IPS-18c (cell line): Measurements from ENCODE around the gene PAX8.

Source experiments
- H3K4me3 ChIP-seq: 2 replicates; pipeline ENCODE4 v1.7.0; 2013; ENCODE audit warnings: low read depth, mild to moderate bottlenecking, low read length, moderate library complexity; ENCODE audit not compliant: insufficient read depth
- H3K9me3 ChIP-seq: one replicate; pipeline ENCODE4 v1.6.1; 2013; ENCODE audit warnings: mild to moderate bottlenecking, low read length, moderate library complexity; ENCODE audit not compliant: control insufficient read depth, insufficient read depth

The PAX8 gene

GRCh38 chr2:113187771-113188170 lies 91.0 kb downstream of the PAX8 start:
- Histone ChIP-seq H3K4me3 (no peak overlapping the region), H3K9me3 (no peaks in the 10 kb centered on the region)

DNA sequence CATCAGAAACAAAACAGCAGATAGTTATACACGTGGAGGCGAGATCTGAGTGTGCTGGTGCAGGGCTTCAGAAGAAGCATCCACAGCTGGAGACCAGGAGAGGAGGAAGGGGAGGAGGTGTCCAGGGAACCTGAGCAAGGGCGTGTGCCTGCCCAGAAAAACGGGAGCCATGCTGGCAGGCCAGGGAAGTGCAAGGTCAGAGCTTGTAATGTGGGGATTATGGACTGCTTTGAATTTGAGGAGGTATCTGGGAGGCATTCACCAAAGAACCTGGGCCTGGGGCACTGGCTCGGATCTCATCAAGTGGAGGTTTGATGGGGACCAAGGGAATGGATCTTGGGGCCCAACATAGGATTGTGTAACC lies 92.3 kb downstream of the PAX8 start:
- no peak overlapping the region for H3K4me3 ChIP-seq
- no peaks in the 10 kb centered on the region for H3K9me3 ChIP-seq

DNA sequence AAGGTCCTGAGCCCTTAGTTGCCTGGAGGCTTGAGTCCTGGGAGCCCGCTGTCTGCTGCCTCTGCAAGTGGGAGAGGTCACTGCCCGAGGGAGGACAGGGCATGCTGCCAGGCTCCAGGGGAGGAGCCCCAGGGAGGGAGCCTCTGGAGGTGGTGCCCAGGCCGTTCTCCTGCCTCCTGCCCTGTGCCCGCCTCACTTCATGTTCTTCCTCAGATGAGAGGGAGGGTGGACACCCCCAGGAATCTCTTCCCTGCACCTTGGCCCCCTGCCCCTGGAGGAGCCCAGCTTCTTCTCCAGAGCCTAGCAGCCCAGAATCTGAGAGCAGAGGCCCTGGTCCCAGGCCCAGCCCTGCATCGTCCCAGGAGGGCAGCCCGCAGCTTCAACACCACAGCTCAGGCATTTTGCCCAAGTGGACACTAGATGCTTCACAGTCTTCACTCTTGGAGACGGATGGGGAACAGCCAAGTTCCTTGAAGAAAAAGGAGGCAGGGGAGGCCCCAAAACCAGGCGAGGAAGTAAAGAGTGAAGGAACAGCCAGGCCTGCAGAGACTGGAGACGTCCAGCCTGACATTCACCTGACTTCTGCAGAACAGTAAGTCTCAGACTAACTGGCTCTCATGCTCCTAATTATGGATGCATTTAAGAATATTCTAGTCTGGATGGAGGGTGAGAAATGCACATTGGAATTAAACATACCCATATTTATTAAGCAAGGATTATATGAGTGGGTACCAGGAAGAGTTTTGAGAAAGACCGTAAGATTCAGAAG lies 92.9 kb downstream of the PAX8 start:
- Histone ChIP-seq H3K4me3 (no peak overlapping the region), H3K9me3 (no peaks in the 10 kb centered on the region)

DNA sequence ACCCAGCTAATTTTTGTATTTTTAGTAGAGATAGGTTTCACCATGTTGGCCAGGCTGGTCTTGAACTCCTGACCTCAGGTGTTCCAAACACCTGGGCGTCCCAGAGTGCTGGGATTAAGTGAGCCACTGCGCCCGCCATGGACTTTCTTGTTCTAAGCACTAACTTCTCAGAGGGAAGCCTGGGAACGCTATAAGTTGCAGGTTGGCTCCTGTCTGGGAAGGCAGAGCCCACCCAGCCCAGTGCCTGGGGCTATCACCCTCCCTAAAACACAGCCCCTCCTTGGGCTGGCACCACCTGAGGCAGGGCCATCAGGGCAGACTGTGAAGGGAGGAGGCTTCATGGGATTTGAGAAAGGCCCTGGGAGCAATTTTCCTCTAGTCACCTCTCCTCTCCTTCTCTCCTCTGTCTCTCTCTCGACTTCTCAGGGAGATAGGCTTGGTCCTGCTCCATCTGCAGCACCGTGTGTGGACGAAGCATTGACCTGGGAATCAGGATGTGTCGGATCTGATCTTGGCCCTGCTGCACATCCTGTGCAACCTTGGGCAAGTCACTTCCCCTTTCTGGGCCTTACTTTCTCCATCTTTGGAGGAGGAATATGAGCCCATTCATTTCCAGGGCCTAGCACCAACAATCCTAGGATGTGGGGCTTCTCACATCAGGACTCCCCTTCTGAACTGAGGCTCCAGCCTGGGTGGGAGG lies 94.0 kb downstream of the PAX8 start:
- Histone ChIP-seq H3K4me3 (no peak overlapping the region), H3K9me3 (no peaks in the 10 kb centered on the region)

DNA sequence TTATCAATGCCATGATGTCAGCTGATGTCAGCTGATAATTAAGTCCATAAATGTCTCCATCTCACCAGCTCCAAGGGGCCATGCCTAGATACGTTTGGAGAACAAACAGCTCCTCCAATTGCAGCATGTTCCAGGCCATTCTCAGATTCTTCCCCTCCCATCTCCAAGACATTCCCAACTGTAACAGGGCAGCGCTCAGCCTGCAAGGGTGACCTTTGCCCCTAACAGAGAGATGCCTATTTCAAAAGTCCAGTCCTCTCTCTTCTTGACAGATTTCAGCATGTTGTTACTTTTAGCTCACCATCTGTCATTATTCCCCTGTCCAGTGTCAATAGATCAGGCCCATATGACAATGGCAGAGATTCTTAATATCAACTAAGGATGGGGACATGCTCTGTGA lies 95.0 kb downstream of the PAX8 start:
- H3K4me3 ChIP-seq, result no peak overlapping the region
- H3K9me3 ChIP-seq, result no peaks in the 10 kb centered on the region

DNA sequence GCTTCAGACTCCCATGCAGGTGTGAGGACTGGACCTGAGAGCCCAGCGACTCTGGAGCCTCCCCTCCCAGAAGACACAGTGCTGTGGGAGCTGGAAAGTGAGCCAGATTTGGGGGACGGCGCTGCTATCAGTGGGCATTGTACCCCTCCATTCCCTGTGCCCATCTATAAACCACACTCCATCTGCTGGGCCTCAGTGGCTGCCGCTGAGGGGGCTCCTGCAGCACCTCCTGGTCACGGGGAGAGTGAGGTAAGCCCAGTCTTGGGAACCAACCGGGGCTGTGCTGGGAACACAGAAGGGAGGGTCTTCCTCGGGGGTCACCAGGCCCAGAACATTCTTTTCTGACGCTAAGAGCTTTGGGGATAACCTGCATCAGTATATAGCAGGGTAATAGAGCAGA lies 95.5 kb downstream of the PAX8 start:
- Histone ChIP-seq H3K4me3 (no peak overlapping the region), H3K9me3 (no peaks in the 10 kb centered on the region)

GRCh38 chr2:113182471-113183260 lies 96.1 kb downstream of the PAX8 start:
- Histone ChIP-seq H3K9me3 (no peaks in the 10 kb centered on the region), H3K4me3 (no peak overlapping the region)

DNA sequence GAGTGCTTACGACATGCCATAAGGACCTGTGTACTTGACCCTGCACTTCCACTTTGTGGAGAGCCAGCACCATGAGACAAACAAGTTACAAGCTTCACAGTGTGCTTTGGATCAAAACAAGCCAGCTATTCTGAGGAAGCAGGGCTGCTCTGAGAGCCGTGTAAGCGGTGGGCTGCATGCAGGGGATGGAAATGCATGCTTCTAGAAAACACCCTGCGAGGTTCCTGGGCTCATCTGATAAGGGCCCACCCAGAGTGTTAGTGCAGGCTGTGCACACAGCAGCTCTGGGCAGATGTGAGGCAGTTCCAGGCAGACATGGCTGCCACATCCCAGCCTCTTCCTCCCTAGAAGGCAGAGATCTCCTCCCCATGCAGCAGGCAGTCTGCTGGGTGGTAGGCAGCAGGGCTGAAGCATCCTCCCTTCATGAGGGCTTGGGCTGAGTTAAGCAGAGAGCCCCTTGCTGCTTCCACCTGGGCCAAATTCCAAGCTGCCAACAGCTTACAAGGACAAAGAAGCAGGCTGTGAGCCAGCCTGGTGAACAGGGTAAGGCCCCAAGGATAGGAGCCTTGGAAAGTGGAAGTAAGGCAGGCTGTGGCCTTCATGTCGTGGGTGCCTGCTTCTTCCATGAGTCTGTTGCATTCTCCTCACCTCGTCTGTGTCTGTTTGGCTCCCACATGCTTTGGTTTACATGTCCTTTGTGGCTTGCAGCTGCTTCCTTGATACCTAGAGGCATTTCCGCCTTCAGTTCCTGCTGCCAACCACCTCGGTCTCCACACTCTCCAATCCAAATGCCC lies 97.3 kb downstream of the PAX8 start:
- Histone ChIP-seq H3K9me3 (no peaks in the 10 kb centered on the region), H3K4me3 (no peak overlapping the region)

GRCh38 chr2:113180131-113180946 lies 98.4 kb downstream of the PAX8 start:
- H3K4me3 ChIP-seq, result no peak overlapping the region
- H3K9me3 ChIP-seq, result no peaks in the 10 kb centered on the region

DNA sequence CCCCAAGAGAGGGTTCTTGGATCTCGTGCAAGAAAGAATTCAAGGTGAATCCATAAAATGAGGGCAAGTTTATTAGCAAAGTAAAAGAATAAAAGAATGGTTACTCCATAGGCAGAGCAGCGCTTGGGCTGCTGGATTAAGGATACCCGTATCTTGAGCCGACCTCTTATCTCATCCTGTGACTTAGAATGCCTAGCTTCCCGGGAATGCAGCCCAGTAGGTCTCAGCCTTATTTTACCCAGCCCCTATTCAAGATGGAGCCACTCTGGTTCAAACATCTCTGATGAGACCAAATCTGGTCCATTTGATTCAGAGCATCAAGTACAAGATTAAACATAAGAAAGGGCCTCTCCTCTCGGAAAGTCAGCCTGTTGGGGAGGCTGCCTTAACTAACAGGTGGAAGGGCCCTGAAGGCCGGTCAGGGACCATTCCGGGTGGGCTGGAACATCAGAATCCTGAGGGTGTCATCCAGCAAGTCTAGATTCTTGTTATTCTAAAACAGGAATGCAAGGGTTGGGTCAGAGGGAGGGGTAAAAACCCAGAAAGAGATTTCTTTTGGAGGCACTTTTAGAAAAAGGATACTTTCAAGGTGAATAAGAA lies 99.2 kb downstream of the PAX8 start:
- Histone ChIP-seq H3K9me3 (no peaks in the 10 kb centered on the region), H3K4me3 (no peak overlapping the region)

DNA sequence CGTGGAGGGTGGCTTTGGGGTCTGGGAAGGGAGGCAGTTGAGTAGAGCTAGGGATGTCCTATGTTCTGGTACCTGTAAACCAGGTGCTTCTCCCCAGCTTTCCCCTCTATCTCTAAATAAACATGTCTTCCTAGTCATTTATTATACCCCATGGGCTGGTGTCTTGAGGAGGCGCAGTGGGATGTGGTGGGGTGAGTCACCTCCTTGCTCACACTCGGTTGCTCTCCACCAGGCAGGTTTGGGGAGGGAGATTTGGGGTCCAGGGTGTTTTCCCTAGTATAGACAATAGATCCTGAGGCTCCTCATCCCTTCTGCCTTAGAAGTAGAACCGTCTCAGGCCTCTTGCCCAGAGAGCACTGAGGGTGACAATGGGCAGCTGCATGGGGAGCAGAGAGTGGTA lies 99.8 kb downstream of the PAX8 start:
- Histone ChIP-seq H3K9me3 (no peaks in the 10 kb centered on the region), H3K4me3 (no peak overlapping the region)

- no peaks in the 10 kb centered on the region for H3K9me3 ChIP-seq
- H3K4me3 ChIP-seq, result no peak overlapping the region
Measured at GRCh38 chr2:113178069-113178746, 100.5 kb downstream of the PAX8 start.

GRCh38 chr2:113176696-113177355 lies 101.9 kb downstream of the PAX8 start:
- H3K4me3 ChIP-seq, result no peak overlapping the region
- H3K9me3 ChIP-seq, result no peaks in the 10 kb centered on the region

DNA sequence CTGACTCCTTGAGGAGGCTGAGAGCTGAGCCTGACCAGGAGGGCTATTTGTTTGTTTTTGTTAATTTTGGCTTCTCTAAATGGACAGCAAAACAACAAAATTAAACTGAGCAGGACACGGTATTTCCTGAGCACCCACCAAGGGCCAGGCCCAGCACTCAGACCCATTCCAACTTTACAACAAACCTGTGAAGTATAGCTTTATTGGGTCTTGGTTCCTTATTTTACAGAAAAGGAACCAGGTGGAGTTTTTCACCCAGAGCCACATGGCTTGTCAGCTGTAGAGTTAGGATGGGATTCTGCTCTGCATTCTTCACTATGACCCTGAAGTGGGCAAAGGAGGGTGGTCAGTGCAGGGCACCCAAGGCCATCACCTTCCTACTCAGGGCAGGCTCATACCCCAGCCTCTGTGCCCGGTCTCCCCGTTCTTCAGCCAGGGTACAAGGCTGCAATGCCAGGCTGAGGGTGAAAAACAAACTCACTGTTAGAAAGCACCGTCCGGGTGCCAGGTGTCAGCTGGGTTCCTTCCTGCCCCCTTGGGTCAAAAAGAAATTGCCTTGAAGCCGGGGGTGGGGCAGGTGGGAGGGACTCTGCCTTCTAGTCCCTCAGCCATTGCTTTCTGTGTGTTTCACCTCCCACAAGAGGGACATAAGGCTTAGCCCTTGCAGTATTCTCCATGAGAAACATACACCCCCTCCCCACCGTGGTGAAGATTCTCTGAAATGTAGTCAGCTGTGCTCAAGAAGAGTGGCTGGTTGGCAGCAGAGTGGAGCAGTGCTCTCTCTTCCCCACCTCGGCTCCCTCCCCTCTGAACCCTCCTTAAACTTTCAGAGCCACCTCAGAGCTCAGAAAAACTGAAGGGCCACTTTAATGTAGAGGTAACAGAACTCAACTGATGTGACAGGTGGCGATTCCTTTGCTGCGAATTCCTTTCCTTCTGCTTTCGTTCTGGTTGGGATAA lies 102.7 kb downstream of the PAX8 start:
- Histone ChIP-seq H3K4me3 (no peak overlapping the region), H3K9me3 (no peaks in the 10 kb centered on the region)
